ENCODE measurements around the gene DYRK1B. TPM values are rescaled to one million over a fixed set of nuclear protein-coding genes. Genes with fewer than 3 reads are reported as not detected.

The DYRK1B gene
- total RNA-seq, 5 donors from 2014 or later (not counting 1 experiment from before 2014, with no cell fraction given) = 18.9 to 38.4 (median 28.0) TPM

DNA sequence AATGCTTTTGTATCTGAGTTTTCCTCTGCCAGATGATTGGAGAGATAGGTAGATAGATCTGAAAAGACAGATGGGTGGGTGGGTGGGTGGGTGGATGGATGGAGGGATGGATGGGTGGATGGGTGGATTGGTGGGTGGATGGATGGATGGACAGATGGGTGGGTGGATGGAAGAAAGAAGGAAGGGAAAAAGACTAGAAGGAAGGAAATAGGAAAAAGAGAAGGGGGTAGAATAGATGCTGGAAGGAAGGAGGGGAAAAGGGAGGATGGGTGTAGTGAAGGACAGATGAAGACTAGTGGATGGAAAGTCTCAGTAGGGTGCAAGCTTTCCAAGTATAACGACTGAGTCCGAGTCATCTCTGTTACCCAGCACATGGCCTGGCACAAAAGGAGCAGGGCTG is 31.2 kb upstream of the DYRK1B start:
- H3K9me3 Mint-ChIP-seq = no peaks in the 10 kb centered on the region

DNA sequence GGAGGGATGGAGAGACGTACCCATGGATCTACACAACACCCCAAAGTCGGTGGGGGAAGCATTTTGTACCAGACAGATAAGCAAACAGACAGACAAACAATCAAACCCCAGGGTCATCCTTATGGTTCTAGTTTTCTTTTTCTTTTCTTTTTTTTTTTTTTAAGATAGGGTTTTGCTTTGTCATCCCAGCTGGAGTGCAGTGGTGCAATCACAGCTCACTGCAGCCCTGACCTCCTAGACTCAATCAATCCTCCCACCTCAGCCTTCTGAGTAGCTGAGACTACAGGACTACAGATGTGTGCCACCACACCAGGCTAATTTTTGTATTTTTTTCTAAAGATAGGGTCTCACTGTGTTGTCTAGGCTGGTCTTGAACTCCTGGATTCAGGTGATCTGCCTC is 30.2 kb upstream of the DYRK1B start:
- Histone ChIP-seq H3K36me3 (ENCODE audit: control insufficient read depth in 2 of 2, extremely low read depth in 1 of 2, insufficient read depth in 1 of 2, low read length in 1 of 2) (peaks cover 9 to 17% of the 10 kb centered on the region in 2 donors), H3K27ac (ENCODE audit: low read length) (no peak overlapping the region), H3K9me3 (no peaks in the 10 kb centered on the region), H3K27me3 (replicated peaks in 1 of 2; ENCODE audit: control insufficient read depth in 2 of 2, extremely low read depth in 1 of 2, insufficient read depth in 2 of 2, low read length in 1 of 2) (no peaks in the 10 kb centered on the region), H3K4me1 (ENCODE audit: control insufficient read depth in 1 of 2, extremely low read depth in 1 of 2, insufficient read depth in 2 of 2, low read length in 2 of 2) (no peaks in the 10 kb centered on the region), H3K4me3 (ENCODE audit: control insufficient read depth in 1 of 2, extremely low read depth in 1 of 2, low read length in 1 of 2) (no peak overlapping the region)
- DNase-seq (no peak), ATAC-seq (replicated peaks in 1 of 4) (no peak)
- ChIA-PET CTCF (no interaction called here), POLR2A (no interaction called here)
- H3K9me3 Mint-ChIP-seq = no peaks in the 10 kb centered on the region
- peaks cover 20% of the 10 kb centered on the region for H3K36me3 Mint-ChIP-seq
- no peak overlapping the region for H3K27ac Mint-ChIP-seq
- no peak overlapping the region for H3K4me3 Mint-ChIP-seq
- H3K27me3 Mint-ChIP-seq = no peaks in the 10 kb centered on the region
- WGBS (ENCODE audit: insufficient coverage) = no CpG with 5 or more reads among the region's 2 CpGs
- H3K4me1 Mint-ChIP-seq = no peaks in the 10 kb centered on the region

More for the DNA sequence above, 31.2 kb upstream of the DYRK1B start:
- DNase-seq (no peak), ATAC-seq (replicated peaks in 1 of 4) (no peak)
- whole genome bisulfite sequencing (ENCODE audit: insufficient coverage) = 94% methylated on average over 2 of the region's 2 CpGs
- H3K4me1 Mint-ChIP-seq = no peaks in the 10 kb centered on the region
- ChIA-PET CTCF (no interaction called here), POLR2A (no interaction called here)
- H3K4me1 ChIP-seq (ENCODE audit: control insufficient read depth in 1 of 2, extremely low read depth in 1 of 2, insufficient read depth in 2 of 2, low read length in 2 of 2) = no peaks in the 10 kb centered on the region
- H3K36me3 ChIP-seq (ENCODE audit: control insufficient read depth in 2 of 2, extremely low read depth in 1 of 2, insufficient read depth in 1 of 2, low read length in 1 of 2) = peaks cover 9 to 20% of the 10 kb centered on the region in 2 donors
- peaks cover 20% of the 10 kb centered on the region for H3K36me3 Mint-ChIP-seq
- H3K9me3 ChIP-seq = no peaks in the 10 kb centered on the region
- H3K4me3 Mint-ChIP-seq = no peak overlapping the region
- H3K27me3 Mint-ChIP-seq = no peaks in the 10 kb centered on the region
- no peaks in the 10 kb centered on the region for H3K27me3 ChIP-seq (replicated peaks in 1 of 2; ENCODE audit: control insufficient read depth in 2 of 2, extremely low read depth in 1 of 2, insufficient read depth in 2 of 2, low read length in 1 of 2)
- H3K4me3 ChIP-seq (ENCODE audit: control insufficient read depth in 1 of 2, extremely low read depth in 1 of 2, low read length in 1 of 2) = no peak overlapping the region
- no peak overlapping the region for H3K27ac Mint-ChIP-seq
- no peak overlapping the region for H3K27ac ChIP-seq (ENCODE audit: low read length)

DNA sequence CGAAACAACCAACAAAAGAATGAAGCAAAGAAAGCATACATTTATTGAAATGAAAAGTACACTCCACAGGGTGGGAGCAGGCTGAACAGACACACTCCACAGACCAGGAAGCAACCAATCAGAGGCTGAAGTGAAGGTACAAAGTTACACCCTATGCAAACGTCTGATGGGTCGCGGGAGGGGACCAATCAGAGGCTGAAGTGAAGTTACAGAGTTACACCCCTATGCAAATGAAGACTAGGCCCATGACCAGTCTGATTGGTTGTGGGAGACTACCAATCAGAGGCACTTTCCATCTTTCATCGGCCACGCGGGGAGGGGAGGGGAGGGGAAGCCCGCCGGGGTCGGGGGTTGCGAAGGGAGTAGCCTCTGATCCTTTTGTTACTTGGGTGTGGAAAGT is 24.6 kb upstream of the DYRK1B start:
- Mint-ChIP-seq H3K36me3 (peaks cover 5% of the 10 kb centered on the region), H3K4me1 (no peaks in the 10 kb centered on the region), H3K27me3 (peaks cover 2 to 6% of the 10 kb centered on the region in 2 donors), H3K4me3 (no peak overlapping the region), H3K9me3 (peaks cover 0 to 6% (median 0%) of the 10 kb centered on the region in 3 donors), H3K27ac (peak overlapping the region in 1 of 2 donors; percentile 12)
- CTCF ChIA-PET = interaction anchor here in 1 of 2 donors (0.6 kb wide), 1 partner anchor 89 kb away, joined by 3 read pairs; no protein-coding TSS in a partner anchor
- POLR2A ChIA-PET = no interaction called here
- peaks cover 0 to 5% of the 10 kb centered on the region in 2 donors for H3K36me3 ChIP-seq (ENCODE audit: control insufficient read depth in 2 of 2, extremely low read depth in 1 of 2, insufficient read depth in 1 of 2, low read length in 1 of 2)
- 60% methylated on average over 2 of the region's 11 CpGs for WGBS (ENCODE audit: insufficient coverage)
- no peak for ATAC-seq (replicated peaks in 1 of 4)
- peak in 5 of 35 experiments; percentile 52 to 73 (median 63) for DNase-seq
- H3K27me3 ChIP-seq (replicated peaks in 1 of 2; ENCODE audit: control insufficient read depth in 2 of 2, extremely low read depth in 1 of 2, insufficient read depth in 2 of 2, low read length in 1 of 2) = peaks cover 0 to 2% of the 10 kb centered on the region in 2 experiments
- H3K4me3 ChIP-seq (ENCODE audit: control insufficient read depth in 1 of 2, extremely low read depth in 1 of 2, low read length in 1 of 2) = peak overlapping the region in 1 of 2 donors; percentile 25
- no peaks in the 10 kb centered on the region for H3K9me3 ChIP-seq
- peak overlapping the region; percentile 44 for H3K27ac ChIP-seq (ENCODE audit: low read length)
- H3K4me1 ChIP-seq (ENCODE audit: control insufficient read depth in 1 of 2, extremely low read depth in 1 of 2, insufficient read depth in 2 of 2, low read length in 2 of 2) = no peaks in the 10 kb centered on the region

- no peak for DNase-seq
- ChIA-PET POLR2A (no interaction called here), CTCF (no interaction called here)
- H3K36me3 Mint-ChIP-seq = no peaks in the 10 kb centered on the region
- no peaks in the 10 kb centered on the region for H3K4me1 Mint-ChIP-seq
- H3K4me3 ChIP-seq (ENCODE audit: control insufficient read depth in 1 of 2, extremely low read depth in 1 of 2, low read length in 1 of 2) = no peak overlapping the region
- 97% methylated on average over 4 of the region's 7 CpGs for WGBS (ENCODE audit: insufficient coverage)
- peaks cover 5 to 9% of the 10 kb centered on the region in 2 donors for H3K27me3 Mint-ChIP-seq
- H3K4me1 ChIP-seq (ENCODE audit: control insufficient read depth in 1 of 2, extremely low read depth in 1 of 2, insufficient read depth in 2 of 2, low read length in 2 of 2) = no peaks in the 10 kb centered on the region
- no peak overlapping the region for H3K4me3 Mint-ChIP-seq
- H3K27ac Mint-ChIP-seq = no peak overlapping the region
- no peak overlapping the region for H3K27ac ChIP-seq (ENCODE audit: low read length)
- no peaks in the 10 kb centered on the region for H3K36me3 ChIP-seq (ENCODE audit: control insufficient read depth in 2 of 2, extremely low read depth in 1 of 2, insufficient read depth in 1 of 2, low read length in 1 of 2)
- H3K9me3 Mint-ChIP-seq = peaks cover 0 to under 1% (median 0%) of the 10 kb centered on the region in 3 donors
- no peak for ATAC-seq (replicated peaks in 1 of 4)
- peaks cover 0 to 9% of the 10 kb centered on the region in 2 experiments for H3K27me3 ChIP-seq (replicated peaks in 1 of 2; ENCODE audit: control insufficient read depth in 2 of 2, extremely low read depth in 1 of 2, insufficient read depth in 2 of 2, low read length in 1 of 2)
- no peaks in the 10 kb centered on the region for H3K9me3 ChIP-seq
Measured at GRCh38 chr19:39852882-39853281, 18.9 kb upstream of the DYRK1B start.

DNA sequence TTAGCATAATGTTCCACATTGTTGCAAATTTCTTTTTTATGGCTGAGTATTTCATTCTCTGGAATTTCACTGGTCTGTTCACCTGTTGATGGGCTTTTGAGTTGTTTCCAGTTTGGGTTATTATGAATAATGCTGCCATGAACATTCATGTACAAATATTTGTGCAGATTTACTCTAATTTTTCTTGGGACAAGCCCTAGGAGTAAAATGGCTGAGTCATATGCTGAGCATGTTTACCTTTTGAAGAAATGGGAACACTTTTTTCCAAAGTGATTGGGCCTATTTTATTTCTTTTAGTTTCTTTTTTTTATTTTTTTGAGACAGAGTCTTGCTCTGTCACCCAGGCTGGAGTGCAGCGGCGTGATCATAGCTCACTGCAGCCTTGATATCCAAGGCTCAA is 16.9 kb upstream of the DYRK1B start:
- peaks cover 0 to 9% of the 10 kb centered on the region in 2 experiments for H3K27me3 ChIP-seq (replicated peaks in 1 of 2; ENCODE audit: control insufficient read depth in 2 of 2, extremely low read depth in 1 of 2, insufficient read depth in 2 of 2, low read length in 1 of 2)
- DNase-seq (no peak), ATAC-seq (replicated peaks in 1 of 4) (no peak)
- no peaks in the 10 kb centered on the region for H3K36me3 ChIP-seq (ENCODE audit: control insufficient read depth in 2 of 2, extremely low read depth in 1 of 2, insufficient read depth in 1 of 2, low read length in 1 of 2)
- no peaks in the 10 kb centered on the region for H3K9me3 ChIP-seq
- Mint-ChIP-seq H3K27ac (no peak overlapping the region), H3K36me3 (no peaks in the 10 kb centered on the region), H3K4me1 (peaks cover 9 to 12% (median 11%) of the 10 kb centered on the region in 3 donors), H3K27me3 (peaks cover 5 to 9% of the 10 kb centered on the region in 2 donors), H3K9me3 (no peaks in the 10 kb centered on the region), H3K4me3 (no peak overlapping the region)
- peaks cover 5 to 11% of the 10 kb centered on the region in 2 experiments for H3K4me1 ChIP-seq (ENCODE audit: control insufficient read depth in 1 of 2, extremely low read depth in 1 of 2, insufficient read depth in 2 of 2, low read length in 2 of 2)
- POLR2A ChIA-PET = interaction anchor here in 1 of 2 donors (0.7 kb wide), 1 partner anchor 17 kb away, joined by 4 read pairs; the partner anchor contains the start of gene DYRK1B
- CTCF ChIA-PET = no interaction called here
- H3K27ac ChIP-seq (ENCODE audit: low read length) = no peak overlapping the region
- WGBS (ENCODE audit: insufficient coverage) = 83% methylated on average over 2 of the region's 2 CpGs
- no peak overlapping the region for H3K4me3 ChIP-seq (ENCODE audit: control insufficient read depth in 1 of 2, extremely low read depth in 1 of 2, low read length in 1 of 2)

- H3K36me3 Mint-ChIP-seq = no peaks in the 10 kb centered on the region
- Histone ChIP-seq H3K27ac (ENCODE audit: low read length) (no peak overlapping the region), H3K36me3 (ENCODE audit: control insufficient read depth in 2 of 2, extremely low read depth in 1 of 2, insufficient read depth in 1 of 2, low read length in 1 of 2) (no peaks in the 10 kb centered on the region), H3K4me1 (ENCODE audit: control insufficient read depth in 1 of 2, extremely low read depth in 1 of 2, insufficient read depth in 2 of 2, low read length in 2 of 2) (peaks cover 7 to 34% of the 10 kb centered on the region in 2 experiments), H3K4me3 (ENCODE audit: control insufficient read depth in 1 of 2, extremely low read depth in 1 of 2, low read length in 1 of 2) (no peak overlapping the region), H3K27me3 (replicated peaks in 1 of 2; ENCODE audit: control insufficient read depth in 2 of 2, extremely low read depth in 1 of 2, insufficient read depth in 2 of 2, low read length in 1 of 2) (peaks cover 0 to 9% of the 10 kb centered on the region in 2 experiments), H3K9me3 (no peaks in the 10 kb centered on the region)
- ChIA-PET CTCF (no interaction called here), POLR2A (no interaction called here)
- no peaks in the 10 kb centered on the region for H3K9me3 Mint-ChIP-seq
- ATAC-seq (replicated peaks in 1 of 4) (no peak), DNase-seq (no peak)
- peaks cover 32 to 36% (median 35%) of the 10 kb centered on the region in 3 donors for H3K4me1 Mint-ChIP-seq
- 93% methylated on average over 3 of the region's 4 CpGs for WGBS (ENCODE audit: insufficient coverage)
- no peak overlapping the region for H3K27ac Mint-ChIP-seq
- H3K4me3 Mint-ChIP-seq = no peak overlapping the region
- H3K27me3 Mint-ChIP-seq = peaks cover 3% of the 10 kb centered on the region in 2 donors
Measured at GRCh38 chr19:39848392-39848791, 14.4 kb upstream of the DYRK1B start.

Data from T-cell (primary cell).